ENCODE measurements around the gene KIF26B.

KIF26B gene

DNA sequence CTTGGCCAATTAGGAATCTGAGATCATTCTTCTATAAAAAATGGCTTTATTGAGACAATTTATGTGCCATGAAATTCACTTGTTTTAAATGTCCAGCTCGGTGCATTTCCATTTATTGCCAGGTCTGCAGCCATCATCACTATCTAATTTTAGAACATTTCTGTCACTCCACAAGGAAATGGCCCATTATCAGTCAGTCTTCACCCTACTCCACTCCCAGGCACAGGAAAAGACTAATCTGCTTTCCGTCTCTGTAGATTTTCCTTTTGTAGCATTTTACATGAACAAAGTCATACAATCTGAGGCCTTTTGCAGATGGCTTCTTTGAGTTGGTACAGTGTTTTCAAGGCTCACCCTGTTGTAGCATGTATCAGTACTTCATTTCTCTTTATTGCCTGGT, 27.2 kb downstream of the KIF26B start:
- H3K27ac ChIP-seq: no peak overlapping the region
- no peaks in the 10 kb centered on the region for H3K36me3 ChIP-seq
- no peaks in the 10 kb centered on the region for H3K27me3 ChIP-seq (ENCODE audit: insufficient read depth, low read depth, severe bottlenecking)
- TF ChIP-seq, protein P1, sequence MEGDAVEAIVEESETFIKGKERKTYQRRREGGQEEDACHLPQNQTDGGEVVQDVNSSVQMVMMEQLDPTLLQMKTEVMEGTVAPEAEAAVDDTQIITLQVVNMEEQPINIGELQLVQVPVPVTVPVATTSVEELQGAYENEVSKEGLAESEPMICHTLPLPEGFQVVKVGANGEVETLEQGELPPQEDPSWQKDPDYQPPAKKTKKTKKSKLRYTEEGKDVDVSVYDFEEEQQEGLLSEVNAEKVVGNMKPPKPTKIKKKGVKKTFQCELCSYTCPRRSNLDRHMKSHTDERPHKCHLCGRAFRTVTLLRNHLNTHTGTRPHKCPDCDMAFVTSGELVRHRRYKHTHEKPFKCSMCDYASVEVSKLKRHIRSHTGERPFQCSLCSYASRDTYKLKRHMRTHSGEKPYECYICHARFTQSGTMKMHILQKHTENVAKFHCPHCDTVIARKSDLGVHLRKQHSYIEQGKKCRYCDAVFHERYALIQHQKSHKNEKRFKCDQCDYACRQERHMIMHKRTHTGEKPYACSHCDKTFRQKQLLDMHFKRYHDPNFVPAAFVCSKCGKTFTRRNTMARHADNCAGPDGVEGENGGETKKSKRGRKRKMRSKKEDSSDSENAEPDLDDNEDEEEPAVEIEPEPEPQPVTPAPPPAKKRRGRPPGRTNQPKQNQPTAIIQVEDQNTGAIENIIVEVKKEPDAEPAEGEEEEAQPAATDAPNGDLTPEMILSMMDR (IDR thresholded peaks at IDR 0.05; ENCODE audit: low read depth, low read length): no peak
- no peaks in the 10 kb centered on the region for H3K9me3 ChIP-seq (ENCODE audit: severe bottlenecking)
- no peak for DNase-seq
- no peak overlapping the region for H3K4me3 ChIP-seq (ENCODE audit: low read depth, low read length)

DNA sequence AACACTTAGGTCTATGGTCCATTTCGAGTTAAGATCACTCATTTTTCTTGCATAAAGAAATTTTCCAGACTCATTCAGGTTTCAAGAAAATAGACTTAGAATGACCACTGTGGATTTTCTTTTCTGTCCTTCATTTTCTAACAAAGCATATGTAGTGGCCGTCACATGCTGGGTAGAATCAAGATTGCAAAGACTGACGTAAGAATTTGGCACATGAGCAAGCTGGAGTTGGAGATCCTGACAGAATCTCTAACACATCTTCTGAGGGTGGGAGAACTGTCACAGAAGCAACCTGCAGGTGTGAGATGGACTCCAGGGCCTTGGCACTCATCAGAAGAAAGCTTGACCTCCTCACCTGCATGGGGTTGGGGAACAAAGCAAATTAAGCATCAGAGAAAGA, 28.6 kb downstream of the KIF26B start:
- Histone ChIP-seq H3K4me3 (ENCODE audit: low read depth, low read length) (no peak overlapping the region), H3K36me3 (no peaks in the 10 kb centered on the region)
- DNase-seq: no peak

DNA sequence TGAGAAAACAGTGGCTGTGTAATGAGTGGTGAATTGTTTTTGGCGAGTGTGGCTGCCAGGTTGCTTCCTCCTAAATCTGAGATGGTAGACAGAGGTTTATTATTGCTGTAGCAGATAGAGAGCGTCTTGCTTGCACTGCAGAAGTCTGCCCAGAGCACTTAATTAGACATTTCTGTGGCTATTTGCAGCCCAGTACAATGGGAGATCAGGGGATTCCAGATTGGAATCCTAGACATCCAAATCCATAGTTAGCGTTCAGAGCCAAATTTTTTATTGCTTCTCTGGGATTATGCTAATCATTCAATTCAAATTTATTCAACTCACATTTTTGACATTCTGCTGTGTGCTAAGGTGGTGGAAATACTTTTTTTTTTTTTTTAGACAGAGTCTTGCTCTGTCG, 30.0 kb downstream of the KIF26B start:
- Histone ChIP-seq H3K4me3 (ENCODE audit: low read depth, low read length) (no peak overlapping the region), H3K27ac (no peak overlapping the region), H3K36me3 (no peaks in the 10 kb centered on the region), H3K9me3 (ENCODE audit: severe bottlenecking) (no peaks in the 10 kb centered on the region), H3K27me3 (ENCODE audit: insufficient read depth, low read depth, severe bottlenecking) (no peaks in the 10 kb centered on the region)
- TF ChIP-seq, protein P1 (IDR thresholded peaks at IDR 0.05; ENCODE audit: low read depth, low read length): no peak
- no peak for DNase-seq

More for the DNA sequence above, 28.6 kb downstream of the KIF26B start:
- Histone ChIP-seq H3K27ac (no peak overlapping the region), H3K27me3 (ENCODE audit: insufficient read depth, low read depth, severe bottlenecking) (no peaks in the 10 kb centered on the region), H3K9me3 (ENCODE audit: severe bottlenecking) (no peaks in the 10 kb centered on the region)
- TF ChIP-seq, protein P1 (IDR thresholded peaks at IDR 0.05; ENCODE audit: low read depth, low read length): no peak

DNA sequence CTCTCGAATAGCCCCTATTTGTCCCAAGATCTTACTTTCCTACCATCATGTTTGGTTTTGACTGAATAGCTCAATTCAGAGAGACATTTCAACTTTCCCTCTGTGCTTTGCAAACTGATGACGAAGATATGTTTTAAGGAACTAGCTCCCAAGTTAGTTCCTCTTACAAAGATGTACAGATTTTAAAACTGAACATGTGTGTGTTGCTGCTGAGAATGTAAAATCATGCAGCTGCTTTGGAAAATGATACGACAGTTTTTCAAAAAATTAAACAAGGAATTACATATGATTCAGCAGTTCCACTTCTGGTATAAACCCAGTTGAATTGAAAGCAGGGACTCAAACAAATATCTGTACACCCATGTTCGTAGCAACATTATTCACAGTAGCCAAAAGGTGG, 33.6 kb downstream of the KIF26B start:
- Histone ChIP-seq H3K36me3 (no peaks in the 10 kb centered on the region), H3K27ac (no peak overlapping the region), H3K27me3 (ENCODE audit: insufficient read depth, low read depth, severe bottlenecking) (no peaks in the 10 kb centered on the region), H3K9me3 (ENCODE audit: severe bottlenecking) (no peaks in the 10 kb centered on the region), H3K4me3 (ENCODE audit: low read depth, low read length) (no peak overlapping the region)
- TF ChIP-seq, protein P1 (IDR thresholded peaks at IDR 0.05; ENCODE audit: low read depth, low read length): no peak
- DNase-seq: no peak

DNA sequence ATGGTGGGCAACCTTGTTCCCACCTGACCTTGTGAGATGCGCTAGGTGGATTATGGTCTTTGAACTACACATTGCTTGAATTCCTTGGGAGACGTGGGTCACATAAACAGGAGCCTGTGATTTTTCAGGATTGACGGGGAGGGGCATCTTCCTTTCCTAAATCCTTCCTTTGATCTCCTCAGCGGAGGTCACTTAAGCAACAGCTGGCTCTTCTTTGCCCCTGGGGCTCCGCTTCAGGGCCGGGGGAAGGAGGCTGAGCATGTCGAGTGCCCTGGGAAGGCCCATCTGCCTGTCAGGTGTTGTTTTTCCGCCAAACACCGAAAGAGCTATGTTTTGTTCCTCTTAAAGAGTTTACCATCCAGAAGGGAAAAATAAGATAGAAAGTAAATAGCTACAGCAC, 40.6 kb downstream of the KIF26B start:
- TF ChIP-seq, protein P1 (IDR thresholded peaks at IDR 0.05; ENCODE audit: low read depth, low read length): no peak
- Histone ChIP-seq H3K27me3 (ENCODE audit: insufficient read depth, low read depth, severe bottlenecking) (no peaks in the 10 kb centered on the region), H3K36me3 (no peaks in the 10 kb centered on the region), H3K9me3 (ENCODE audit: severe bottlenecking) (no peaks in the 10 kb centered on the region), H3K27ac (no peak overlapping the region), H3K4me3 (ENCODE audit: low read depth, low read length) (no peak overlapping the region)
- DNase-seq: peak; percentile 58

DNA sequence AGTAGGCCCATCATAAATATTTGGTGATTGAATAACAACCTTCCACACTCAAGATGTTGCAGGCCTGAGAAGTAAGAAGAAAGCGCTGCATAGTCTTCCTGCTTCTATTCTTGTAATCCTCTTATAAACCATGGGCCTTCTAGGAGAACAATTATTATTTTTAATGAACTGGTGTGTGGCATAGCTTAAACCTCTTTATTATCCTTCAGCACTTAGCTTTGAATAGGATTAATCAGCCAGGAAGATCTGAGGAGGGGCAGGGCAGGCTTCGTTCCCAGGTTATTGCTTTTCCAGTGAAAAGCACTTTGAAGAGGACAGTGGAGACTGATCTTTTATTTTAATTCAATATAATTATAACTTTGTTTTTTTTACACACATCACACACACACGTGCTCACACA, 42.3 kb downstream of the KIF26B start:
- H3K36me3 ChIP-seq: no peaks in the 10 kb centered on the region
- H3K9me3 ChIP-seq (ENCODE audit: severe bottlenecking): no peaks in the 10 kb centered on the region
- TF ChIP-seq, protein P1 (IDR thresholded peaks at IDR 0.05; ENCODE audit: low read depth, low read length): no peak
- peak; percentile 33 for DNase-seq
- no peak overlapping the region for H3K27ac ChIP-seq
- no peaks in the 10 kb centered on the region for H3K27me3 ChIP-seq (ENCODE audit: insufficient read depth, low read depth, severe bottlenecking)
- no peak overlapping the region for H3K4me3 ChIP-seq (ENCODE audit: low read depth, low read length)

Data from WERI-Rb-1 (cell line).